GM20431 (cell line): ENCODE data around the gene SNX10.

ENCODE experiments used
- in situ Hi-C: fragments of 300-500 bp; cut with MseI, MboI; formaldehyde crosslinking; loops from one replicate; pipeline ENCODE4 v1.15.0; 2020; ENCODE audit warnings: low sequenced_read_pairs; ENCODE audit not compliant: unreplicated experiment

Gene SNX10

GRCh38 chr7:26295015-26295414 lies 3.4 kb downstream of the SNX10 start:
- in situ Hi-C loops = no loop called here

- in situ Hi-C loops = no loop called here
Measured at GRCh38 chr7:26295586-26295985, 3.9 kb downstream of the SNX10 start.

DNA sequence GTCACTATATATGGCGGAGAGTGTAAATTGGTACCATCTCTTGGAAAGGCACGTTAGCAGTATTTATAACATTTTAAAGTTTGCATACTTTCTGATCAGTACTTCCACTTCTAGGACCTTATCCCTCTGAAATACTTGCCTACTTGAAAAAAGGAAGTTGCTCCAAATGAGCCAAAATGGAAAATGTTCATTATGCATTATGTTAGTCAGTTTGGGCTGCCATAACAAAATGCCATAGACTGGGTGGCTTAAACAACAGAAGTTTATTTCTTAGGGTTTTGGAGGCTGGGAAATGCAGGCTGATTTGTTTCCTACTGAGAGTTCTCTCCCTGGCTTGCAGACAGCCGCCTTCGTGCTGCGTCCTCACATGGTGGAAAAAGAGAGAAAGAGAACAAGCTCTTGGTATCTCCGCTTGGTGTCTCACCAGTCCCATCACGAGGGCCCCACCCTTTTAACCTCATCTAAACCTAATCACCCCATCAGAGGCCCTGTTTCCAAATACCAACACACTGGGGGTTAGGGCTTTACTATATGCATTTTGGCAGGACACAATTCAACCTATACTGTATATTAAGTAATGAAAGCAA lies 6.9 kb downstream of the SNX10 start:
- in situ Hi-C loops = no loop called here

- in situ Hi-C loops = no loop called here
Measured at GRCh38 chr7:26305090-26305868, 13.6 kb downstream of the SNX10 start.

DNA sequence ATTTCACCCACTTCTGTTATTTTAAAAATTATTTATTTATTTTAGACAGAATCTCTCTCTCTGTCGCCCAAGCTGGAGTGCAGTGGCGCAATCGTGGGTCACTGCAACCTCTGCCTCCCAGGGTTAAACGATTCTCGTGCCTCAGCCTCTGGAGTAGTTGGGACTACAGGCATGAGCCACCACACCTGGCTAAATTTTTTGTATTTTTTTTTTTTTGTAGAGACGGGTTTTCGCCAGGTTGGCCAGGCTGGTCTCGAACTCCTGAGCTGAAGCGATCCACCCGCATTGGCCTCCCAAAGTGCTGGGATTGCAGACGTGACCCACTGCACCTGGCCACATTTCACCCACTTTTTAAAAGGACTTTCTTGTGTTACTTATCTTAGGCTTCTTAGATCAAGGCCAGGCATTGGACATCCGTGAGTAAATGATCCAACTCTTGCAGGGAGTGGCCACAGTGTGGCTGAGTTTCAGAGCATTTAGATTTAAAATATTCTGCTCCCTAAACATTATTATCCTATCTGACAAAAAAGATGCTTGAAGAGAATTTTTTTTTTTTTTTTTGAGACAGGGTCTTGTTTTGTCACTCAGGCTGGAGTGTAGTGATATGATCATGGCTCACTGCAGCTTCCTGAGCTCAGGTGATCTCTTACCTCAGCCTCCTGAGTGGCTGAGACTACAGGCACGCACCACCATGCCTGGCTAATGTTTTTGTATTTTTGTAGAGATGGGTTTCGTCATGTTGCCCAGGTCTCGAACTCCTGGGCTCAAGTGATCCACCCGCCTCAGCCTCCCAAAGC lies 14.4 kb downstream of the SNX10 start:
- in situ Hi-C loops = no loop called here

- in situ Hi-C loops = no loop called here
Measured at GRCh38 chr7:26306790-26307189, 15.1 kb downstream of the SNX10 start.

- in situ Hi-C loops = no loop called here
Measured at GRCh38 chr7:26307226-26307625, 15.6 kb downstream of the SNX10 start.

DNA sequence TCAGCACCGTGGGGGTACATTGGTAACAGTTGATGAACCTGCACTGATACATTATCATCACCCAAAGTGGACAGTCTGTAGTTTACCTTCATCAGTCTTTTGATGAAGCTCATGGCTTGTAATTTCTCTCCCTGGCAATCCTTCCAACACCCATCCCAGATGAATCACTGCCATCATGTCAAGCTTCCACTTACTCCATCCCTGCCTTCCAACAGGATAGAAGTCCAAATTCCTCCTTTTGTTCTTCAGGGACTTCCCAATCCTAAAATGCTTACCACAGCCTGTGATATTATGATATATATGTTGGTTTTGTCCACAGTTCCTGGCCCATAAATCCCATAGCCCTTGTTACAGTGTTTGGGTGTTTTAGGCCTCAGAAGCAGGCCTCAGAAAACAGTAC lies 16.1 kb downstream of the SNX10 start:
- in situ Hi-C loops = no loop called here

- in situ Hi-C loops = no loop called here
Measured at GRCh38 chr7:26308551-26308950, 16.9 kb downstream of the SNX10 start.

DNA sequence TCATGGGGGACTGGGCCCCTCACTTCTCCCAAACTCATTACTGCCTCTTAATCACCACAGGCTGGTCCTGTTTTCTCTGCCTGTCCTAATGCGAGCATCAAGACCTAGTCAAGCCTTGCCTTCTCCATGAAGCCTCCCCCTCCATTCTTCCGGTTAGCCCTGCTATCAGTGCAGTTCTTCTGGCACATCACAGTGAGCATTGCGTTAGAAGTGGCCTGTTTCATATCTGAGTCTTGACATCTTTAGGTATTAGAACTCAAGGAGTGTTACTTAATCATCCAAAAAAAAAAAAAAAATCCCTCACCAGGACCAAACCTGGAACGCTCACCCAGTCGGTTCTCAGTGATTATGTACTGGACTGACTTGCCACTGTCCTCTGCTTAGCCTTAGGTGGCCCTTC lies 17.4 kb downstream of the SNX10 start:
- in situ Hi-C loops = no loop called here

DNA sequence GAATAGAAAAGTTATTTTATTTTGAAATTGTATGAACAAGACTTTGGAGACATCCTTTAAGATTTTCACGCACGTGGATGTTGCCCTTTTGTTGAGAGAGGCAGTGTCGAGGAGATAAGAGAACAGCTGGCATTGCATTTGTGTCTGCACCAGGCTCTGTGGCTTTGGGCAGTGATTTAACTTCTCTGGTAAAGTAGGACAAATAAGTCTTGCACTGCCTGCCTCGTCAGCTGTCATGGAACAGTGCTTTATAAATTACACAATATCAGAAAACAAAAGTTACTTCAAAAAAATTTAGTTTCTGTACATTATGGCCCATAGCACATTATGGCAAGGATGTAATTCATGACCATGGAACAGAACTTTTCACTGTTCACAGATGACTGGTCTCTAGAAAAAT lies 20.1 kb downstream of the SNX10 start:
- in situ Hi-C loops = no loop called here

DNA sequence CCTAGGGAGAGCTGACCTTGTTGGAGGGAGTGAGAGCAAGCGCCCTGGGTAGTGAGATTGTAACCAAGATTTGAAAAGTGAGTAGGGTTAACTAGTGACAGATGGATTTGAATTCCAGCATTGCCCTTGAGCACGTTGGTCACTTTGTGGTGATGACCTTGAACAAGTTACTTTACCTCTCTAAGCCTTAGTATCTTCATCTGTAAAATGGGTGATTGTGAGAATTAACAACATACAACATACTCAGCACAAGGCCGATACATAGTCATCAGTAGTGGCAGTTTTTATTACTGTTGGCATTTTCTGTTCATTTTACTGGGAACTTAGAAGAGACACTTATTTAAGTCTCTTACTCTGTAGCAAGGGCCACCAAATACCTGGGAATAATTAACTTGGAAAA lies 25.5 kb downstream of the SNX10 start:
- in situ Hi-C loops = no loop called here

DNA sequence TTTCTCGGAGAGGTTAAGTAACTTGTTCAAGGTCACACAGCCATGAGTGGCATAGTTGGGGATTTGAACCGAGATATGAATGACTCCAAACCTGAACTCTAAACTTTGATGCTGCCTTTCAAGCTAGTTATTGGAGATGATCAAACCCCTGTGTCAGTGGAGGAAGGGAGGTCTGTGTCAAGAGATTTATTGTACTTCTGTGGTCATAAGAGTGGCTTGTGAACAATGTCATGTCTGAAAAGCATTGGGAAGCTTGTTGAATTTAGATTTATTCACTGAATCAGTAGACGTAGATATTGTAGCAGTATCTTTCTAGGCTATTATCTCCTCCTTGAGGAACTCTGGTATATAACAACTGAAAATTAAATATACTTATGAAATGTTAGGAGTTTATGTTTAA lies 27.3 kb downstream of the SNX10 start:
- in situ Hi-C loops = no loop called here

DNA sequence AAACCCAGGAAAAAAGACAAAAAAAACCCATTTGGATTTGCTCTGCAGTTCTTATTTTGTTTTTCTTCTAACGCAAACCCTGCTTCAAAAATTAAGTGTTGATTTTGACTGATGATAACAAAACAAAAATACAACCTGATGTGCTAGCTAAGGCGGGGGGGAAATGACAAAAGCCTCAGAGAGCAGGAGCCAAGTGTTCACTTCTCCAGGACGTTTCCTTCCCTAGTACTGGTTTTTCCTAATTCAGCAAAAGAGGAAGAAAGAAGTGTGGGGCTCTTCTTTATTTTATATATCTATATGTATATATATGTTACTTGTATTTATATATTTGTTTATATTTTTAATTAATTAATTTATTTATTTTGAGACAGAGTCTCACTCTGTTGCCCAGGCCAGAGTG lies 28.0 kb downstream of the SNX10 start:
- in situ Hi-C loops = no loop called here

DNA sequence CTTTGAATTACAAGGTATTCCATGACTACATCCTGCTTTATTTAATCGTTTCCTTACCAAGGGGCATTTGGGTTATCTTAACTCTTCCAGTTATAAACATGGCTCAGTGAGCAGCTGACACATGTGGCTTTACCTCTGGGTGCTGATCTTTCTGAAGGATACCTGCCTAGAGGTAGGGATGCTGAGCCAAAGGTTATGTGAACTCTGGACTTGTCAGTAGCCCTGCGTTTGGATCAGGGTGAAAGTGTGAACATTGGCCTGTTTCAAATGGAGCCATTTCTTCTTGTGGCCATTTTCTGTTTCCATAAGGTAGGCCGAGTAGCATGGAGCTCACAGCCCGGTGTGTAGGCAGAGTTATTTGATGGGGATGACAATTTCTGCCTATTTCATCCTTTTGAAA lies 29.2 kb downstream of the SNX10 start:
- in situ Hi-C loops = no loop called here

GRCh38 chr7:26321435-26321834 lies 29.8 kb downstream of the SNX10 start:
- in situ Hi-C loops = no loop called here

DNA sequence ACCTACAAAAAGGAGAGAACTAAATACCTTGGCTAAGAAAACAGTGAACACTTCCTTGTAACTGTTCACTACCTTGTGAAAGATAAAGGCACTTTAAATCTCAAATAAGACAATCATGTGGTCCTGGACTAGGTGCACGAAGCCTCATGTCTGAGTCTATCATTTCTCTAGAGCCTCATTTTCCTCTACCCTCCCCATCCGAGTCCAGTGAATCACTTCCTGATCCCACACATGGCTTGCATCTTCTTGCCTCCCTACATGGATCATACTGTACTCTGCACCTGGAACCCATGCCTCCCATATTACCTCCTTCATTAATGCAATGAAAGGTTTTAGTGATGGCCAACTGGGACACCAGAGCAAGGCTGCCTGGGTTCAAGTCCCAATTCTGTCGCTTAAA lies 34.5 kb downstream of the SNX10 start:
- in situ Hi-C loops = no loop called here

DNA sequence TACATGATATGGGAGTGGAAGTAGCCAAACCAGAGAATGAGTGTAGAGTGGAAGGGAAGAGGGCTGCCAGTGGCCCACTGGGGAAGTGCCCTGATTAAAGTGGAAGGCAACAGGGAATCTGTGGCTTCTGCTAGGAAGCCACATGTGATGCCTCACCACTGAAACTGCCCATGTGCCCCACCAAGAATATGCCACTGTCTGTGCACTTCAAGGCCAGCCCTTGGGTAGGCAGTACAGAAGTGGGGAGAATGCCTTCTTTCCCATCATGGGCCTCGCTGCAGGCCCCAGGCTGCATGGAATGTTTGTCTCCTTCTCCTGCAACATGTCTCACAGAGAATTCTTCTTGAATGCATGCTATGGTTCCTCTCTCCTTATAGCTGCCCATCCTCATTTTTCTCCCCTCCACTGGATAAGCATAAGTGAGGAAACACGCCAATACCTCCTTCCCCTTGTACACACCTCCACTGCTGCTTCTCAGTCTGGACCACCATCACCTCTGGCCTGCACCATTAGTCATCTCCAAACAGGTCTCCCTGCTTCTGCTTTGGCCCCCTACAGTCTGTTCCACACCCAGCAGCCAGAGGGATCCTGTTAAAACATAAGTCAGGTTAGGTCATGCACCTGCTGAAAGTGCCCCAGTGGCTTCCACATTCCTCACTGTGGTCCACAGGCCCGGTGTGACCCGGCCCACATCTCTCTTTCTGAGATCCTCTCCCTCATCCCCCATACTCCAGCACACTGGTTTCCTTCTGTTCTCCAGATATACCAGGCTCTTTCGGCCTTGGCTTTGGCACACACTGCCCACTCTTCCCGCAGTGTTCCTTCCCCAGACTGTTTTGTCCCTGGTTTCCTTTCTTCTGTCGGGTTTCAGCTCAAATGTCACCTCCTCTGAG lies 37.1 kb downstream of the SNX10 start:
- in situ Hi-C loops = no loop called here

GRCh38 chr7:26329520-26330255 lies 38.0 kb downstream of the SNX10 start:
- in situ Hi-C loops = no loop called here

DNA sequence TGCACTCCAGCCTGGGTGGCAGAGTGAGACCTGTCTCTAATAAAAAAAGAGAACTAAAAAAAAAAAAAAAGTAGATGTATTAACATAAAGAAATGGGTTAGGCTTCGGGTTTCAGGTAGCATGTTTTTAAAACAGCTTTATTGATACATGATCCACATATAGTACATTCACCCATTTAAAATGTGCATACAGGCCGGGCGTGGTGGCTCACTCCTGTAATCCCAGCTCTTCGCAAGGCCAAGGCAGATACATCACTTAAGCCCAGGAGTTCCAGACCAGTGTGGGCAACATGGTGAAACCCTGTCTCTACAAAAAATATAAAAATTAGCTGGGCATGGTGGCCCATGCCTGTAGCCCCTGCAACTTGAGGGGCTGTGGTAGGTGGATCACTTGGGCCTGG lies 39.5 kb downstream of the SNX10 start:
- in situ Hi-C loops = no loop called here
